HCT116 (cell line): ENCODE measurements around the gene ACCSL. TPM values are rescaled to one million over a fixed set of nuclear protein-coding genes. Genes with fewer than 3 reads are reported as not detected.
A peak's percentile ranks its signal among the peaks of the same experiment; 100 is the strongest.

Experiments used
- ATAC-seq: fragments of 200-7000 bp; cut with Tn5 transposase; 2 replicates; pipeline ENCODE4 v1.9.1; 2020; ENCODE audit warnings: mild to moderate bottlenecking, moderate library complexity
- BruUV-seq: library from RNA; stranded (reverse); fragments of 400-500 nt; replicated peaks from 2 replicates; lab custom pipeline; 2021; lab: Mats Ljungman, UMichigan
- CTCF ChIA-PET: fragments of 300-600 bp; sonication (Branson Sonifier 250); formaldehyde crosslinking; loops from one replicate; lab custom pipeline; 2021; ENCODE audit warnings: antibody characterized with exemption; lab: Charles Lee
- POLR2A ChIA-PET: fragments of 300-600, 350-600 bp; sonication (Branson Sonifier 250); formaldehyde crosslinking; loops from one replicate; lab custom pipeline; 2021; ENCODE audit warnings: antibody characterized with exemption; lab: Charles Lee
- RAD21 ChIA-PET, 2 experiments: fragments of 300-600 bp; sonication (Branson Sonifier 250); formaldehyde crosslinking; loops; one replicate each; lab custom pipeline; 2023; ENCODE audit warnings: low total read pairs in 2 of 2; ENCODE audit not compliant: uncharacterized antibody in 2 of 2, unreplicated experiment in 2 of 2, low non-redundant PET in 1 of 2; lab: Charles Lee
- DNase-seq: peaks from one replicate; pipeline ENCODE4 v3.0.0-alpha.2; 2010; ENCODE audit warnings: low read depth, low spot score
- H2AFZ ChIP-seq: fragments of 200-600 bp; shearing (Covaris generic), sonication (generic); 2 replicates; pipeline ENCODE4 v1.6.1; 2017; ENCODE audit warnings: low read depth, mixed run types, mixed read lengths, antibody characterized with exemption, low read length; ENCODE audit not compliant: poor library complexity, severe bottlenecking
- H3K27ac ChIP-seq: 2 replicates; pipeline ENCODE4 v1.5.1; 2012; ENCODE audit warnings: low read depth, low read length
- H3K27me3 ChIP-seq: fragments of 200-600 bp; sonication (generic); 2 replicates; pipeline ENCODE4 v1.6.1; 2016; ENCODE audit warnings: mixed run types, low read length, mixed read lengths; ENCODE audit not compliant: insufficient read depth
- H3K36me3 ChIP-seq, 2 experiments: fragments of 200-500 bp in 1 of 2; fragments of 200-600 bp in 1 of 2; sonication (Bioruptor generic) in 1 of 2; sonication (generic) in 1 of 2; 2 replicates each; pipeline versions ENCODE4 v1.5.1 to v1.6.1; 2014 to 2016; ENCODE audit warnings: low read length in 2 of 2, inconsistent platforms in 1 of 2, mixed read lengths in 1 of 2, mixed run types in 1 of 2; ENCODE audit not compliant: insufficient read depth in 2 of 2, control insufficient read depth in 1 of 2
- H3K4me1 ChIP-seq, 2 experiments: fragments of 200-600 bp in 1 of 2; sonication (generic) in 1 of 2; 2 replicates each; pipeline versions ENCODE4 v1.5.1 to v1.6.1; 2012 to 2017; ENCODE audit warnings: low read length in 2 of 2, inconsistent platforms in 1 of 2, mild to moderate bottlenecking in 1 of 2, mixed read lengths in 1 of 2, mixed run types in 1 of 2, moderate library complexity in 1 of 2; ENCODE audit not compliant: insufficient read depth in 2 of 2, control insufficient read depth in 1 of 2
- H3K4me2 ChIP-seq: fragments of 200-600 bp; sonication (generic); 2 replicates; pipeline ENCODE4 v1.6.1; 2017; ENCODE audit warnings: mixed run types, low read length, mixed read lengths
- H3K4me3 ChIP-seq, 2 experiments: fragments of 200-600 bp in 1 of 2; sonication (generic) in 1 of 2; replicated peaks in 1 of 2; 2 replicates each; pipeline ENCODE4 v1.5.1; 2011 to 2016; ENCODE audit warnings: low read length in 2 of 2, control low read depth in 1 of 2, low read depth in 1 of 2, mild to moderate bottlenecking in 1 of 2, mixed read lengths in 1 of 2, mixed run types in 1 of 2
- H3K79me2 ChIP-seq: fragments of 200-600 bp; sonication (generic); 2 replicates; pipeline ENCODE4 v1.6.1; 2017; ENCODE audit warnings: mild to moderate bottlenecking, mixed run types, low read length, moderate library complexity, mixed read lengths; ENCODE audit not compliant: insufficient read depth
- H3K9ac ChIP-seq: fragments of 200-600 bp; sonication (generic); 2 replicates; pipeline ENCODE4 v1.6.1; 2016; ENCODE audit warnings: low read length, mixed read lengths
- H3K9me2 ChIP-seq: fragments of 200-600 bp; sonication (generic), shearing (Covaris generic); 2 replicates; pipeline ENCODE4 v1.6.1; 2017; ENCODE audit warnings: mixed run types, mild to moderate bottlenecking, moderate library complexity; ENCODE audit not compliant: insufficient read depth
- H3K9me3 ChIP-seq, 2 experiments: fragments of 200-500 bp in 1 of 2; fragments of 200-600 bp in 1 of 2; sonication (Bioruptor generic) in 1 of 2; sonication (generic) in 1 of 2; 2 replicates each; pipeline ENCODE4 v1.6.1; 2014 to 2017; ENCODE audit warnings: low read length in 2 of 2, mixed read lengths in 2 of 2, inconsistent platforms in 1 of 2, low read depth in 1 of 2, mild to moderate bottlenecking in 1 of 2, mixed run types in 1 of 2, moderate library complexity in 1 of 2; ENCODE audit not compliant: control insufficient read depth in 1 of 2, insufficient read depth in 1 of 2
- H4K20me1 ChIP-seq: fragments of 200-600 bp; sonication (generic), shearing (Covaris generic); 2 replicates; pipeline ENCODE4 v1.6.1; 2017; ENCODE audit warnings: mixed run types, mild to moderate bottlenecking, moderate library complexity; ENCODE audit not compliant: insufficient read depth
- CEBPB ChIP-seq: IDR thresholded peaks from 2 replicates; pipeline ENCODE4 v1.6.1; 2012; ENCODE audit warnings: low read depth
- ELF1 ChIP-seq: IDR thresholded peaks from 2 replicates; pipeline ENCODE4 v1.6.1; 2012; ENCODE audit warnings: low read depth, borderline replicate concordance
- FOSL1 ChIP-seq: IDR thresholded peaks from 2 replicates; pipeline ENCODE4 v1.6.1; 2012; ENCODE audit warnings: low read depth
- JUND ChIP-seq: IDR thresholded peaks from 2 replicates; pipeline ENCODE4 v1.6.1; 2012
- POLR2A ChIP-seq: IDR thresholded peaks from 2 replicates; pipeline ENCODE4 v1.7.0; 2011; ENCODE audit warnings: borderline replicate concordance; ENCODE audit not compliant: insufficient read depth, insufficient read length; ENCODE audit errors: extremely low read depth
- POLR2AphosphoS5 ChIP-seq: IDR thresholded peaks from 2 replicates; pipeline ENCODE4 v1.6.1; 2011; ENCODE audit warnings: mild to moderate bottlenecking, low read depth, low read length, moderate library complexity
- SIN3A ChIP-seq: IDR thresholded peaks from 2 replicates; pipeline ENCODE4 v1.6.1; 2012; ENCODE audit warnings: low read depth
- TCF7L2 ChIP-seq: IDR thresholded peaks from 2 replicates; pipeline ENCODE4 v1.7.0; 2011; ENCODE audit warnings: borderline replicate concordance, inconsistent platforms; ENCODE audit not compliant: insufficient read depth, insufficient read length; ENCODE audit errors: extremely low read depth
- intact Hi-C: fragments of 100-400 bp; cut with micrococcal nuclease; formaldehyde crosslinking; loops from 2 replicates; pipeline ENCODE4 v1.10.0; 2022
- total RNA-seq: library from RNA; stranded (reverse); gene quantifications from one replicate; pipeline ENCODE4 v1.2.1, GENCODE V29; 2021; ENCODE audit not compliant: unreplicated experiment
- TF ChIP-seq, protein P1 (sequence below): IDR thresholded peaks from 2 replicates; pipeline ENCODE4 v1.6.1; 2012
- TF ChIP-seq, protein P2 (sequence below): IDR thresholded peaks from 2 replicates; pipeline ENCODE4 v1.6.1; 2012
- TF ChIP-seq, protein P3 (sequence below), 3 experiments: fragments of 200-600 bp in 1 of 3; sonication (generic) in 1 of 3; IDR thresholded peaks in 2 of 3; conservative IDR thresholded peaks in 1 of 3; 2 replicates each; pipeline ENCODE4 v1.5.1; 2012 to 2017; ENCODE audit warnings: low read depth in 2 of 3, low read length in 2 of 3, antibody characterized with exemption in 1 of 3, borderline replicate concordance in 1 of 3, control low read depth in 1 of 3, mild to moderate bottlenecking in 1 of 3, mixed read lengths in 1 of 3, mixed run types in 1 of 3, moderate library complexity in 1 of 3; ENCODE audit not compliant: insufficient read depth in 1 of 3

The ACCSL gene
- total RNA-seq, 1 experiment from 2014 or later = not detected

GRCh38 chr11:44016546-44017442 is 31.0 kb upstream of the ACCSL start:
- no peaks in the 10 kb centered on the region for H4K20me1 ChIP-seq
- no peaks in the 10 kb centered on the region for H3K27me3 ChIP-seq
- ChIA-PET POLR2A (no interaction called here), CTCF (no interaction called here), RAD21 (no interaction called here)
- DNase-seq (no peak), ATAC-seq (no peak)
- no peaks in the 10 kb centered on the region for H3K9me3 ChIP-seq
- H3K4me3 ChIP-seq = no peak overlapping the region
- intact Hi-C loops = no loop called here
- no peak overlapping the region for H2AFZ ChIP-seq
- H3K4me1 ChIP-seq = peaks cover 9 to 16% of the 10 kb centered on the region in 2 experiments
- no peaks in the 10 kb centered on the region for H3K9me2 ChIP-seq
- H3K4me2 ChIP-seq = peak overlapping the region; percentile 31
- BruUV-seq = no TSS peak
- TF ChIP-seq TCF7L2 (no peak), CEBPB (no peak), POLR2A (no peak), ELF1 (no peak), SIN3A (no peak), FOSL1 (no peak), JUND (no peak), POLR2AphosphoS5 (no peak)
- TF ChIP-seq, protein P1, sequence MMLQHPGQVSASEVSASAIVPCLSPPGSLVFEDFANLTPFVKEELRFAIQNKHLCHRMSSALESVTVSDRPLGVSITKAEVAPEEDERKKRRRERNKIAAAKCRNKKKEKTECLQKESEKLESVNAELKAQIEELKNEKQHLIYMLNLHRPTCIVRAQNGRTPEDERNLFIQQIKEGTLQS = no peak
- TF ChIP-seq, protein P2, sequence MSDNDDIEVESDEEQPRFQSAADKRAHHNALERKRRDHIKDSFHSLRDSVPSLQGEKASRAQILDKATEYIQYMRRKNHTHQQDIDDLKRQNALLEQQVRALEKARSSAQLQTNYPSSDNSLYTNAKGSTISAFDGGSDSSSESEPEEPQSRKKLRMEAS = no peak
- TF ChIP-seq, protein P3, sequence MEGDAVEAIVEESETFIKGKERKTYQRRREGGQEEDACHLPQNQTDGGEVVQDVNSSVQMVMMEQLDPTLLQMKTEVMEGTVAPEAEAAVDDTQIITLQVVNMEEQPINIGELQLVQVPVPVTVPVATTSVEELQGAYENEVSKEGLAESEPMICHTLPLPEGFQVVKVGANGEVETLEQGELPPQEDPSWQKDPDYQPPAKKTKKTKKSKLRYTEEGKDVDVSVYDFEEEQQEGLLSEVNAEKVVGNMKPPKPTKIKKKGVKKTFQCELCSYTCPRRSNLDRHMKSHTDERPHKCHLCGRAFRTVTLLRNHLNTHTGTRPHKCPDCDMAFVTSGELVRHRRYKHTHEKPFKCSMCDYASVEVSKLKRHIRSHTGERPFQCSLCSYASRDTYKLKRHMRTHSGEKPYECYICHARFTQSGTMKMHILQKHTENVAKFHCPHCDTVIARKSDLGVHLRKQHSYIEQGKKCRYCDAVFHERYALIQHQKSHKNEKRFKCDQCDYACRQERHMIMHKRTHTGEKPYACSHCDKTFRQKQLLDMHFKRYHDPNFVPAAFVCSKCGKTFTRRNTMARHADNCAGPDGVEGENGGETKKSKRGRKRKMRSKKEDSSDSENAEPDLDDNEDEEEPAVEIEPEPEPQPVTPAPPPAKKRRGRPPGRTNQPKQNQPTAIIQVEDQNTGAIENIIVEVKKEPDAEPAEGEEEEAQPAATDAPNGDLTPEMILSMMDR (IDR thresholded peaks at IDR 0.05 in 2 of 3, conservative IDR thresholded peaks at IDR 0.05 in 1 of 3; ENCODE audit: borderline replicate concordance in 1 of 3, insufficient read depth in 1 of 3, low read depth in 2 of 3, low read length in 2 of 3) = no peak
- no peak overlapping the region for H3K9ac ChIP-seq
- no peak overlapping the region for H3K27ac ChIP-seq
- H3K36me3 ChIP-seq = no peaks in the 10 kb centered on the region
- H3K79me2 ChIP-seq = no peaks in the 10 kb centered on the region
